22Rv1 (cell line): Measurements from ENCODE around the gene DRD5.

Experiments
- H3K27ac ChIP-seq: fragments of 450-650 bp; 2 replicates; pipeline ENCODE4 v1.5.1; 2017
- CTCF ChIP-seq: fragments of 450-650 bp; IDR thresholded peaks from 2 replicates; pipeline ENCODE4 v1.5.1; 2017; ENCODE audit warnings: mild to moderate bottlenecking
- ZFX ChIP-seq: fragments of 450-650 bp; IDR thresholded peaks from 2 replicates; pipeline ENCODE4 v1.6.1; 2017; ENCODE audit warnings: antibody characterized with exemption, borderline replicate concordance

DRD5 gene

GRCh38 chr4:9800848-9801247 lies 19.4 kb downstream of the DRD5 start:
- TF ChIP-seq CTCF (no peak), ZFX (no peak)
- H3K27ac ChIP-seq: no peak overlapping the region

- no peak overlapping the region for H3K27ac ChIP-seq
- TF ChIP-seq CTCF: no peak
- no peak for TF ChIP-seq ZFX
Measured at GRCh38 chr4:9804918-9805317, 23.5 kb downstream of the DRD5 start.

- no peak for TF ChIP-seq CTCF
- no peak for TF ChIP-seq ZFX
- no peak overlapping the region for H3K27ac ChIP-seq
Measured at GRCh38 chr4:9808077-9808476, 26.6 kb downstream of the DRD5 start.

- TF ChIP-seq ZFX (no peak), CTCF (no peak)
- no peak overlapping the region for H3K27ac ChIP-seq
Measured at GRCh38 chr4:9811806-9812205, 30.4 kb downstream of the DRD5 start.

GRCh38 chr4:9812501-9813340 lies 31.3 kb downstream of the DRD5 start:
- TF ChIP-seq CTCF (no peak), ZFX (no peak)
- H3K27ac ChIP-seq: no peak overlapping the region

GRCh38 chr4:9816285-9816684 lies 34.9 kb downstream of the DRD5 start:
- TF ChIP-seq CTCF: no peak
- TF ChIP-seq ZFX: no peak
- H3K27ac ChIP-seq: no peak overlapping the region

- no peak overlapping the region for H3K27ac ChIP-seq
- no peak for TF ChIP-seq CTCF
- TF ChIP-seq ZFX: no peak
Measured at GRCh38 chr4:9820343-9820742, 38.9 kb downstream of the DRD5 start.
